Spinal cord (tissue), 10 donors: ENCODE measurements around the gene RAB17. TPM values are rescaled to one million over a fixed set of nuclear protein-coding genes. Genes with fewer than 3 reads are reported as not detected.
"Not testable (repeated sequence)": the region's sequence is repeated elsewhere in the genome, so short reads cannot be mapped to it uniquely, and the experiment has no call there.

ENCODE experiments used
- DNase-seq, 6 donors: peaks; one replicate each; pipeline versions ENCODE4 v3.0.0 to v3.0.0-alpha.2; 2013 to 2015; ENCODE audit warnings: low spot score in 6 of 6, low read depth in 4 of 6
- H3K27ac ChIP-seq: one replicate; pipeline ENCODE4 v1.5.1; 2013; ENCODE audit warnings: low read depth, low read length, control low read depth
- H3K27me3 ChIP-seq: one replicate; pipeline ENCODE4 v1.6.1; 2013; ENCODE audit warnings: low read length; ENCODE audit not compliant: control insufficient read depth, insufficient read depth
- H3K36me3 ChIP-seq: one replicate; pipeline ENCODE4 v1.6.1; 2013; ENCODE audit warnings: low read length; ENCODE audit not compliant: control insufficient read depth, insufficient read depth
- H3K4me1 ChIP-seq: one replicate; pipeline ENCODE4 v1.6.1; 2013; ENCODE audit warnings: low read length; ENCODE audit not compliant: control insufficient read depth, insufficient read depth
- H3K4me3 ChIP-seq: one replicate; pipeline ENCODE4 v1.5.1; 2013; ENCODE audit warnings: low read depth, low read length, control low read depth
- H3K9me3 ChIP-seq: one replicate; pipeline ENCODE4 v1.6.1; 2013; ENCODE audit warnings: low read length; ENCODE audit not compliant: control insufficient read depth, insufficient read depth
- WGBS: methylation state at CpG from one replicate; pipeline ENCODE4 v1.1.5; 2013; ENCODE audit warnings: missing lambda C conversion rate; ENCODE audit not compliant: insufficient coverage; 5-methylcytosine and 5-hydroxymethylcytosine counted together
- polyA plus RNA-seq, 2 donors: library from polyadenylated mRNA; unstranded; fragments of 120-200 nt; gene quantifications; one replicate each; pipeline ENCODE4 v1.2.1, GENCODE V29; 2013; ENCODE audit not compliant: insufficient read length in 2 of 2
- total RNA-seq, 2 donors: library from RNA; depleted of rRNA in 1 of 2; stranded (reverse); fragments of 120-200 nt in 1 of 2; fragments of >200 nt in 1 of 2; gene quantifications; one replicate each; pipeline versions ENCODE4 v1.2.3 to v1.2.4, GENCODE V29; 2013 to 2014
- donor health status: healthy.

The RAB17 gene
- total and polyA plus RNA-seq, 4 donors = 0.38 to 4.2 (median 1.9) TPM

DNA sequence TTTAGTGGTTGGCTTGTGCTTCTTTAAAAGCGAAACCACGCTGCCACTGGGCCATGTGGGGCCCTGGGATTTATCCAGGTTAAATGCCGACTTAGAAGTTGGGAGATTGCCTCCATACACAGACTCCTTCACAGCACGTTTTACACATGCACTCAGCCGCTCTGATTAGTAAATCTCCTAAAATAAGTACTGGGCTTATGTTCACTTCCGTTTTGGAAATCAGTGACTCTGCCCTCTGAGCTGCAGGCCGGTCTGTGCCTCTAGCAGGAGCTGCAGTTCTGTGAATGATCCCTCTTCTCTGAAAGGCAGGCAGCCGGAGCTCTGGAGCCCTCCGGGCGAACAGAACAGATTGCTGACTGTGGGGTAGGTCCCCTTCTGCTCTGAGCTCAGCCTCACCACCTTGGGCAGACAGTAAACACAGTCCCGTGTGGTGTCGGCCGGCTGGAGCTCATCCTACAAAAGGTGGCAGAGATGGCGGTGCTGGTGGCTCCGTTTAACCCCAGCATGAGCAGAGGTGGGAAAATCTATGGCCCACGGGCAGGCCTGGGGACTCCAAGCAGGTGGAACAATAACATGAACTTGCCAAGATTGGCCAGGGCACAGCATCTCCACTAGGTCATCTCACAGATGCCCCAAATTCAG, 9.8 kb upstream of the RAB17 start:
- Histone ChIP-seq H3K27me3 (no peaks in the 10 kb centered on the region), H3K4me3 (no peak overlapping the region), H3K36me3 (no peaks in the 10 kb centered on the region), H3K27ac (no peak overlapping the region), H3K9me3 (no peaks in the 10 kb centered on the region), H3K4me1 (peaks cover 13% of the 10 kb centered on the region)
- DNase-seq = peak in 2 of 6 donors; percentile 26 to 43
- 61% methylated on average over 12 of the region's 16 CpGs for WGBS

DNA sequence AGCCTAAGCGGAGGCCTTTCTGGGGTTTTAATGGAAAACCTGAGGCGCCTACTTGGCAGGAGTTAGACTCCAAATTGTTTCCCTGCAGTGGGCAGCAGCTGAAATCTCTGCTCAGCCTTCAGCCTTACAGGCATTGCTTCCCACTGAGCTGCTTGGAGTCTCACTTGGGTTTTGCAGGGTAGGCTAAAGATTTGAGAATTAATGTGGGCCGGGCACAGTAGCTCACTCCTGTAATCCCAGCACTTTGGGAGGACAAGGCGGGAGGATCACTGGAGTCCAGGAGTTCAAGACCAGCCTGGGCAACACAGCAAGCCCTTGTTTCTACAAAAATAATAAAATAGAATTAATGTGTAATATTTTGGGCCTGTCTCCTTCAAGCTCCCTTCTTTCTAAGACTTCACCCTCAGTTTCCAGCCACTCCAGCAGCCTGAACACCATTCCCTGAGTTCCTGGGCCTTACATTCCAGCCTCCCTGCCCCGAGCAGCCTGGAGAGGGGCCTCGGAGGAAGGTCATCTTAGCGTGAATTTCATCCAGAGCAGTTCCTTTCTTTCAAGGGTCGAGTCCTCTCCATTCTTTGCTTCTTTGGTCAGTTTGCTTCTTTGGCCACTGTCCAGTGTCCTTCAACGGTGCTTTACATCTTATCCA, 9.1 kb upstream of the RAB17 start:
- Histone ChIP-seq H3K36me3 (no peaks in the 10 kb centered on the region), H3K27ac (no peak overlapping the region), H3K27me3 (no peaks in the 10 kb centered on the region), H3K4me3 (no peak overlapping the region), H3K9me3 (no peaks in the 10 kb centered on the region), H3K4me1 (peaks cover 20% of the 10 kb centered on the region)
- no peak for DNase-seq
- WGBS = 70% methylated on average over 8 of the region's 9 CpGs

DNA sequence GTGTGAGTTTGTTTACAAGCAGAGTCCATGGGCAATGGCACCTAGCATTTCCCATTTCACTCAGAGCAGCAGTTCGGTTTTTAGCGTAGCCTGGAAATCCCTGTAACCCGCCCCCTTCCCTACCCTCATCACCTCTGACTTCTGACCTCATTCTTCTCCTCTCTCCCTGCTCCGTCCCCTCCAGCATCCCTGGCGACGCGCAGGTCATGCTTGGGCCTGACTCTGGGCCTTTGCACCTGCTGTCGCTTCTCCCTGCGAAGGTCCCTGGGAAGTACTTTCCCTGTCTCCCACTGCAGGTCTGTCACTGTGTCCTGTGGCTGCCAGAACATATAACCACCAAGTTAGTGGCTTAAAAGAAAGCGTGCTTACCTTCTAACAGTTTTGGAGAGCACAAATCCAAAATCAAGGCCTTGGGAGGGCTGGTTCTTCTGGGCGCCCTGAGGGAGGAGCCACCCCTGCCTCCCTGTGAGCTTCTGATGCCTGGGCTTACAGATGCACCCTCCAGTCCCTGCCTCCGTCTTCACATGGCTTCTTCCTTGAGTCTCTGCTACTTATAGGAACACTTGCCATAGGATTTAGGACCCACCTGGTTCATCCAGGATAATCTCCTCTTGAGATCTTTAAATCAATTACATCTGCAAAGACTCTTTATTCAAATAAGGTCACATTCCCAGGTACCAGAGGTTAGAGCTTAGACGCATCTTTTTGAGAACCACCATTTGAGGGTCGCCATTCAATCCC, 8.1 kb upstream of the RAB17 start:
- Histone ChIP-seq H3K36me3 (no peaks in the 10 kb centered on the region), H3K4me1 (peaks cover 15% of the 10 kb centered on the region), H3K27ac (no peak overlapping the region), H3K27me3 (no peaks in the 10 kb centered on the region), H3K4me3 (no peak overlapping the region), H3K9me3 (no peaks in the 10 kb centered on the region)
- no peak for DNase-seq
- WGBS = 86% methylated on average over 14 of the region's 14 CpGs

DNA sequence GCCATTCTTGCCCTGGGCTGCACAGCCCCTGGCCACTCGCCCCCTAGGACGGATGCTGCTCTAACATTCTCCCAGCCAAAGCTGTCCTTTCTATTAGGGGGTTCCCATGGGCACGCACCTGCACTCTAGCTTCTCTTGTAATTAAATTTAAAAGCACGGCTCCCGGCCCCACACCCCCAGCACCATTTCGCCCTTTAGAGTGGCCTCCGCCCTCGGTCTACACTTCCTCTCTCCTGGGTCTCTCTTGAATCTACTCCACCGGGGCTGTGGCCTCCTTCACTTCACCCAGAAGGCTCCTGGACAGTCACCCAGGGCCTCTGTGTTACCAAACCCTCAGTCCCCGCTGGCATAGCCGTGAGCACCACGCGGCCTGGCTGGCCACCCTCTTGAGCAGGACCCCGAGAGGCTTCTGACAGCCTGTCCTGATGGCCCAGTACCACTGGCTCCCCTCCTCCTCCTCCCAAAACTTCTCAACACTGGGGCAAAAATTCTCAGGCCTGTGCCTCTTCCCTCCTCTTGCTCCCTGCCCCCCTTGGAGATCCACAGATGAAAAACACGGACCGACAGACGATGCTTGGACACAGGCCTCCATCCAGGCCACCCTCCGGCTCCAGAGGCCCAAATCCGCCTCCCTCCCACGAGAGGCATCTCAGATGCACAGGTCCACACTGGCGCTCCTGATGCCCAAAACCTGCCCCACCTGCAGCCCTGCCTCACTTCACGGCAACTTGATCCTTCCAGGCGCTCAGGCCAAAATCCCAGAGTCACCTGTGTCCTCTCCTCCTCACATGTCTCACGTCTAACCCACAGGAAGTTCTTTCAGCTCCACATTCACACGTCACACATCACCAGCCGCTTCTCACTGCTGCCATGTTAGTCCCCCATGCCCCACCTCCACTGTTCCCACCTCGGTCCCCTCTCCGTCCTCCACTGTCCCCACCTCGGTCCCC, 6.9 kb upstream of the RAB17 start:
- Histone ChIP-seq H3K4me3 (no peak overlapping the region), H3K9me3 (no peaks in the 10 kb centered on the region), H3K4me1 (peaks cover 15% of the 10 kb centered on the region), H3K27ac (no peak overlapping the region), H3K27me3 (no peaks in the 10 kb centered on the region), H3K36me3 (no peaks in the 10 kb centered on the region)
- WGBS = 87% methylated on average over 28 of the region's 29 CpGs
- no peak for DNase-seq

DNA sequence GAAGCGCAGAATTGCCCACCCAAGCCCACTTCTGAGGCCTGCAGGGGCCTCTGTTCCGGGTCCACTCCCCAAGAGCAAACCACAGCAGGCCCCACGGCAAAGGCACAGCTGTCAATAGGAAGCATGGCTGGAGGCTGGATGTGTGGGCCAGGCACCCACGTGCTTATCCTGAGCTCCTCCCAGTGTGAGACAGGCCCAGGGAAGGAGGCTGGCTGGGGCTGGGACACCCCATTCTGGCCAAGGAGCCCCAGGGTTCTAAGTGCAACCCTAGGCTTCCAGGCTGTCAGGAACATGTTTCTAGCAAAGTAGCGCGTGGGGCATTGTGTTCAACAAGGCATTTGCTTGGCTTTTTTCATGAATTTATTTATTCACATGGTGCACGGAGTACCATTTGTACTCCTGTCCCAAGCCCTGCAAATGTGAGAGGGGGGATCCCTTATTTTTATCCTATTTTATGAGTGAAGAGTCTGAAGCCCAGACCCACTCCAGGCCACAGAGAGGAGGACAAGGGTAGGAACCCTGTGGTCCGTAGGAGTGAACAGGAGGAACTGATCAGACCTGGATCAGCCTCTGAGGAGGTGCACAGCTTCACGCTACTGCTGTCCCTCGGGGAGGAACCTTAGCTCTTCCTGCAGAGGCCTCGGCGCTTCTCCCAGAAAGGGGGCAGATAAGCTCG, 6.1 kb upstream of the RAB17 start:
- Histone ChIP-seq H3K4me3 (no peak overlapping the region), H3K27me3 (no peaks in the 10 kb centered on the region), H3K27ac (no peak overlapping the region), H3K4me1 (peaks cover 15% of the 10 kb centered on the region), H3K9me3 (no peaks in the 10 kb centered on the region), H3K36me3 (no peaks in the 10 kb centered on the region)
- WGBS = 79% methylated on average over 9 of the region's 13 CpGs
- no peak for DNase-seq

DNA sequence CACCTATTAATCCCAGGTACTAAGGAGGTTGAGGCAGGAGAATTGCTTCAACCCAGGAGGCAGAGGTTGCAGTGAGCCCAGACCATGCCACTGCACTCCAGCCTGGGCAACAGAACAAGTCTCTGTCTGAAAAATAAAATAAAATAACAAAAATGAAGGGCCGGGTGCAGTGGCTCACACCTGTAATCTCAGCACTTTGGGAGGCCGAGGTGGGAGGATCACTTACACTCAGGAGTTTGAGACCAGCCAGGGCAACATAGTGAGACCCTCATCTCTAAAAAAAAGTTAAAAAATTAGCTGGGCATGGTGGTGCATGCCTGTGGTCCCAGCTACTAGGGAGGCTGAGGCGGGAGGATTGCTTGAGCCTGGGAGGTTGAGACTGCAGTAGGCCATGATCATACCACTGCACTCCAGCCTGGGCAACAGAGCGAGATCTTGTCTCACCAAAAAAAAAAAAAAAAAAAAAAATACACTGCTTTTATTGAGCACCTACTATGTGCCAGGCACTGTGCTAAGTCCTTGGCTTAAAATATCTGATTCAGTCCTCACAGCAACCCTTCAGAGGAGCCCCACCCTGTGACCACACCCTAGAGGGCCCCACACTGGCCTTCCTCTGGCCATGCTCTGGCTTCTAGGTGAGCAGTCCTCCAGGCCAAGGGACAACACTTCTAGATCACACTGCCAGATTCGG, 5.4 kb upstream of the RAB17 start:
- WGBS = 88% methylated on average over 2 of the region's 5 CpGs
- peaks cover 15% of the 10 kb centered on the region for H3K4me1 ChIP-seq
- H3K27ac ChIP-seq = not testable (repeated sequence)

DNA sequence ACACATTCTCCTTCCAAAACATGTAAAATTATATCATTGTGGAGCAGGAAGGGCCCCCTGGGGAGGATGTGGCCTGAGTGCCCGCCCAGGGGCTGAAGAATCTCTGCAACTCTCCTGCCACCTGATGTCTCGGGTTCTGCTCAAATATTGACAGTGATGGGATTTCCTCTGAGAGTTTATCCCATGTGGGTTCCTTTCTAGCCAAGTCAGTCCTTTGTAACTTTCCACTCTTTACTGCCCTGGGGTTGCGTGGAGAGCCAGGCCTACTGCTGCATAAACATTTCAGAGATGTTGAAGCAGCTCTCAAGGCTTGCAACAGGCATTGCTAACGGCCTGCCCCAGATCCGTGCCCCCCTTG, 4.0 kb upstream of the RAB17 start:
- Histone ChIP-seq H3K27ac (no peak overlapping the region), H3K9me3 (no peaks in the 10 kb centered on the region), H3K4me3 (no peak overlapping the region), H3K4me1 (peaks cover 18% of the 10 kb centered on the region), H3K27me3 (no peaks in the 10 kb centered on the region), H3K36me3 (no peaks in the 10 kb centered on the region)
- no peak for DNase-seq
- WGBS = 57% methylated on average over 5 of the region's 5 CpGs

More for the DNA sequence above, 5.4 kb upstream of the RAB17 start:
- H3K4me3 ChIP-seq, H3K27me3 ChIP-seq, H3K9me3 ChIP-seq, H3K36me3 ChIP-seq, DNase-seq: not testable (repeated sequence)

DNA sequence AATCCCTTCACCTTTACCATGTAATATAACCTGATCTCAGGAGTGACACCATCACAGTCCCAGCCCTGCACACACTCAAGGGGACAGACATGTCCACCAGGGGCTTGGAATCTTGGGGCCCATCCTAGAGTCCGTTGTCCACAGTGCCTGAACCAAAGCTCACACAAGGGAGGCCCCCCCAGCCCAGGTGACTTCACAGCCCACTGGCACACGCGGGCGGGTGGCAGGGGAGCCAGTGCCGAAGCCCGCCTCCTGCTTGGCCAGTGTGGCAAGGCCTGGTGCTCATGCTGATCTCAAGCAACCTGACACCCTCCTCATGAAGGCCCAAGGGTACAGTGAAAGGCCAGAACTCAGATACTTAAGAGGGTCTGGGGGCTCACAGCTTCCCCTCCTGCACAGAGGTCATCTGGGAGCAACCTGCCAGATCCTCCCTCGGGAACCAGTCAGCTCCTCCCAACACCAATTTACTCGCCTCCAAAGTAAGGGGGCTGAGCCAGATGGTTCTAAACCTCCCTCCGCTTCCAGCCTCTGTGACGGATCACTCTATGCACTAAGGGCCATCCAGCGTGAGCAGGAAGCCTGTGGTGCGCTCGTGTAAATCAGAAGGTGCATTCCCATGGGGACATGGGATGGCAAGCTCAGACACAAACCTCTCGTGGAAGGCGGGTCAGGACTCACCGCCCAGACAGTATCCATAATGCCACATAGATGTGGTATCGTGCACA, 3.2 kb upstream of the RAB17 start:
- H3K36me3 ChIP-seq = no peaks in the 10 kb centered on the region
- peaks cover 18% of the 10 kb centered on the region for H3K4me1 ChIP-seq
- WGBS = 84% methylated on average over 15 of the region's 17 CpGs
- DNase-seq = peak in 1 of 6 donors; percentile 9
- H3K27me3 ChIP-seq = no peaks in the 10 kb centered on the region
- H3K4me3 ChIP-seq = no peak overlapping the region
- H3K9me3 ChIP-seq = no peaks in the 10 kb centered on the region
- H3K27ac ChIP-seq = no peak overlapping the region
